IMR-90 (cell line): ENCODE data around the gene MECP2. TPM values are rescaled to one million over a fixed set of nuclear protein-coding genes. Genes with fewer than 3 reads are reported as not detected.

Experiments used
- ATAC-seq: fragments of 200-7000 bp; cut with Tn5 transposase; 2 replicates; pipeline ENCODE4 v1.9.1; 2020; ENCODE audit warnings: low read depth, mild to moderate bottlenecking, moderate library complexity
- BruUV-seq: library from RNA; stranded (reverse); fragments of 400-500 nt; replicated peaks from 2 replicates; lab custom pipeline; 2021; lab: Mats Ljungman, UMichigan
- CTCF ChIA-PET: fragments of 300-600 bp; formaldehyde crosslinking; extraction: SDS; loops from one replicate; lab custom pipeline; 2021; ENCODE audit warnings: antibody characterized with exemption; lab: Yijun Ruan, JAX
- POLR2A ChIA-PET: fragments of 300-600 bp; sonication (Branson Sonifier 250); formaldehyde crosslinking; loops from one replicate; lab custom pipeline; 2022; ENCODE audit warnings: antibody characterized with exemption; ENCODE audit not compliant: unreplicated experiment; lab: Charles Lee
- DNase-seq: peaks from one replicate; pipeline ENCODE4 v3.0.0; 2013
- H2AFZ ChIP-seq: replicated peaks from 2 replicates; pipeline ENCODE3; 2013; ENCODE audit warnings: low read length, mild to moderate bottlenecking; ENCODE audit not compliant: poor library complexity
- H2AK5ac ChIP-seq: 2 replicates; pipeline ENCODE4 v1.6.1; 2013; ENCODE audit warnings: low read depth, low read length, inconsistent platforms
- H2AK9ac ChIP-seq: replicated peaks from 2 replicates; pipeline ENCODE3; 2013; ENCODE audit warnings: mild to moderate bottlenecking, low read depth, low read length, moderate library complexity; ENCODE audit not compliant: poor library complexity
- H2BK120ac ChIP-seq: 2 replicates; pipeline ENCODE4 v1.6.1; 2013; ENCODE audit warnings: low read depth, low read length, inconsistent platforms
- H2BK15ac ChIP-seq: 3 replicates; pipeline ENCODE4 v1.6.1; 2013; ENCODE audit warnings: low read depth, low read length, inconsistent platforms
- H2BK20ac ChIP-seq: 2 replicates; pipeline ENCODE4 v1.6.1; 2013; ENCODE audit warnings: low read depth, mild to moderate bottlenecking, inconsistent platforms, low read length, moderate library complexity
- H2BK5ac ChIP-seq: 2 replicates; pipeline ENCODE4 v1.6.1; 2013; ENCODE audit warnings: mild to moderate bottlenecking, low read depth, low read length, inconsistent platforms; ENCODE audit not compliant: poor library complexity, severe bottlenecking
- H3K14ac ChIP-seq: replicated peaks from 2 replicates; pipeline ENCODE4 v1.6.1; 2013; ENCODE audit warnings: low read depth, low read length, inconsistent platforms
- H3K18ac ChIP-seq: 2 replicates; pipeline ENCODE4 v1.6.1; 2013; ENCODE audit warnings: low read depth, low read length, control low read depth
- H3K23ac ChIP-seq: 2 replicates; pipeline ENCODE4 v1.6.1; 2013; ENCODE audit warnings: low read depth, low read length, inconsistent platforms
- H3K27ac ChIP-seq: 2 replicates; pipeline ENCODE4 v1.5.1; 2013; ENCODE audit warnings: mild to moderate bottlenecking, control low read depth, low read length; ENCODE audit not compliant: insufficient read depth
- H3K27me3 ChIP-seq: 2 replicates; pipeline ENCODE4 v1.6.1; 2013; ENCODE audit warnings: low read length; ENCODE audit not compliant: control insufficient read depth, insufficient read depth
- H3K36me3 ChIP-seq: 2 replicates; pipeline ENCODE4 v1.6.1; 2013; ENCODE audit warnings: low read length, mixed read lengths; ENCODE audit not compliant: control insufficient read depth, insufficient read depth
- H3K4ac ChIP-seq: 2 replicates; pipeline ENCODE4 v1.6.1; 2013; ENCODE audit warnings: low read depth, low read length, inconsistent platforms
- H3K4me1 ChIP-seq: 2 replicates; pipeline ENCODE4 v1.6.1; 2013; ENCODE audit warnings: low read length, mixed read lengths; ENCODE audit not compliant: control insufficient read depth, insufficient read depth
- H3K4me2 ChIP-seq: 2 replicates; pipeline ENCODE4 v1.6.1; 2013; ENCODE audit warnings: low read depth, mild to moderate bottlenecking, control low read depth, low read length, moderate library complexity
- H3K4me3 ChIP-seq: 2 replicates; pipeline ENCODE4 v1.5.1; 2013; ENCODE audit warnings: low read depth, mild to moderate bottlenecking, control low read depth, low read length, moderate library complexity; ENCODE audit not compliant: insufficient read depth
- H3K56ac ChIP-seq: 2 replicates; pipeline ENCODE4 v1.6.1; 2013; ENCODE audit warnings: low read length, inconsistent platforms; ENCODE audit not compliant: insufficient read depth; ENCODE audit errors: extremely low read depth
- H3K79me1 ChIP-seq, 2 experiments: 2 replicates each; pipeline ENCODE4 v1.6.1; 2013; ENCODE audit warnings: low read length in 2 of 2, inconsistent platforms in 1 of 2, low read depth in 1 of 2
- H3K9ac ChIP-seq: 2 replicates; pipeline ENCODE4 v1.6.1; 2013; ENCODE audit warnings: low read depth, low read length, control low read depth
- H3K9me1 ChIP-seq: 2 replicates; pipeline ENCODE4 v1.6.1; 2013; ENCODE audit warnings: low read length, inconsistent platforms; ENCODE audit not compliant: insufficient read depth
- H3K9me3 ChIP-seq: 2 replicates; pipeline ENCODE4 v1.6.1; 2013; ENCODE audit warnings: low read length; ENCODE audit not compliant: control insufficient read depth, insufficient read depth
- H4K20me1 ChIP-seq: 2 replicates; pipeline ENCODE4 v1.6.1; 2013; ENCODE audit warnings: low read length, inconsistent platforms; ENCODE audit not compliant: insufficient read depth
- H4K5ac ChIP-seq: 2 replicates; pipeline ENCODE4 v1.6.1; 2013; ENCODE audit warnings: mild to moderate bottlenecking, low read depth, low read length, control low read depth
- H4K8ac ChIP-seq, 2 experiments: 2 replicates each; pipeline ENCODE4 v1.6.1; 2013; ENCODE audit warnings: low read depth in 2 of 2, low read length in 2 of 2, control low read depth in 1 of 2, inconsistent platforms in 1 of 2
- H4K91ac ChIP-seq: 2 replicates; pipeline ENCODE4 v1.6.1; 2013; ENCODE audit warnings: low read depth, low read length, inconsistent platforms; ENCODE audit not compliant: insufficient read depth
- BHLHE40 ChIP-seq: fragments of 150-350 bp; IDR thresholded peaks from 2 replicates; pipeline ENCODE4 v1.6.1; 2016; ENCODE audit warnings: mild to moderate bottlenecking, low read depth, low read length
- CEBPB ChIP-seq: IDR thresholded peaks from 2 replicates; pipeline ENCODE4 v1.6.1; 2012; ENCODE audit warnings: low read depth, low read length, improper control_type of control experiment
- CHD1 ChIP-seq: IDR thresholded peaks from 2 replicates; pipeline ENCODE4 v1.6.1; 2012; ENCODE audit warnings: low read depth, low read length, improper control_type of control experiment
- ELK1 ChIP-seq: fragments of 150-350 bp; IDR thresholded peaks from 2 replicates; pipeline ENCODE4 v1.6.1; 2016; ENCODE audit warnings: low read depth, mild to moderate bottlenecking, low read length, moderate library complexity, borderline replicate concordance
- MAFK ChIP-seq: IDR thresholded peaks from 2 replicates; pipeline ENCODE4 v1.6.1; 2012; ENCODE audit warnings: low read depth, low read length, improper control_type of control experiment
- NFE2L2 ChIP-seq: fragments of 150-350 bp; IDR thresholded peaks from 2 replicates; pipeline ENCODE4 v1.6.1; 2016; ENCODE audit warnings: low read depth, mild to moderate bottlenecking, low read length
- RAD21 ChIP-seq: IDR thresholded peaks from 2 replicates; pipeline ENCODE4 v1.6.1; 2012; ENCODE audit warnings: low read length, improper control_type of control experiment
- RCOR1 ChIP-seq: IDR thresholded peaks from 2 replicates; pipeline ENCODE4 v1.6.1; 2012; ENCODE audit warnings: mild to moderate bottlenecking, low read length, improper control_type of control experiment; ENCODE audit not compliant: insufficient replicate concordance
- RFX5 ChIP-seq: IDR thresholded peaks from 2 replicates; pipeline ENCODE4 v1.8.0; 2012; ENCODE audit warnings: low read depth, mild to moderate bottlenecking, low read length, moderate library complexity
- SMC3 ChIP-seq: fragments of 150-350 bp; IDR thresholded peaks from 2 replicates; pipeline ENCODE4 v1.6.1; 2016; ENCODE audit warnings: low read depth, mild to moderate bottlenecking, antibody characterized with exemption, low read length, moderate library complexity
- USF2 ChIP-seq: fragments of 150-350 bp; IDR thresholded peaks from 2 replicates; pipeline ENCODE4 v1.6.1; 2017; ENCODE audit warnings: mild to moderate bottlenecking, antibody characterized with exemption, low read length, low read depth
- WGBS, 2 experiments: methylation state at CpG; one replicate each; pipeline versions ENCODE4 v1.1.5 to v1.1.7; 2013; ENCODE audit warnings: missing lambda C conversion rate in 2 of 2; ENCODE audit not compliant: insufficient read length in 1 of 2; ENCODE audit errors: extremely low coverage in 2 of 2; 5-methylcytosine and 5-hydroxymethylcytosine counted together
- dilution Hi-C: fragments of 300-500 bp; cut with HindIII; formaldehyde crosslinking; loops from one replicate; pipeline ENCODE4 v1.14.3; 2018; ENCODE audit warnings: low sequenced_read_pairs; ENCODE audit not compliant: unreplicated experiment
- in situ Hi-C: fragments of 300-500 bp; cut with MboI; formaldehyde crosslinking; loops from 3 replicates; pipeline ENCODE4 v1.14.3; 2019; ENCODE audit warnings: low sequenced_read_pairs, inconsistent platforms, mixed read lengths
- intact Hi-C: fragments of 100-400 bp; cut with micrococcal nuclease; formaldehyde crosslinking; loops from 2 replicates; pipeline ENCODE4 v1.10.0; 2022
- polyA plus RNA-seq, 3 experiments: library from polyadenylated mRNA; depleted of rRNA; stranded (reverse); fragments of >200 nt; gene quantifications; 2 replicates each; pipeline ENCODE4 v1.2.3, GENCODE V29; 2012; ENCODE audit warnings: low replicate concordance in 1 of 3
- total RNA-seq: library from RNA; depleted of rRNA; stranded (reverse); fragments of >200 nt; gene quantifications from 2 replicates; pipeline ENCODE4 v1.2.3, GENCODE V29; 2012

Gene MECP2
- total and polyA plus RNA-seq, 2 of the 4 experiments (the other 2 are of a cell fraction): 8.4 to 10.1 TPM

GRCh38 chrX:154058214-154058997, 39.1 kb downstream of the MECP2 start:
- Histone ChIP-seq H3K4ac (no peak overlapping the region), H2BK5ac (no peak overlapping the region), H3K56ac (no peak overlapping the region), H3K4me2 (no peak overlapping the region), H3K14ac (no peak overlapping the region), H3K27ac (no peak overlapping the region), H2AFZ (no peak overlapping the region), H3K27me3 (no peaks in the 10 kb centered on the region), H3K9me1 (peaks cover 8% of the 10 kb centered on the region; the same call in 1 of the 2 replicates), H2BK20ac (no peak overlapping the region), H3K79me1 (peaks cover 9 to 52% of the 10 kb centered on the region in 2 experiments; a peak in 3 of 4 replicates), H2AK9ac (no peak overlapping the region), H3K23ac (no peak overlapping the region), H3K18ac (no peak overlapping the region), H3K36me3 (peaks cover 4% of the 10 kb centered on the region; the same call in 1 of the 2 replicates), H4K20me1 (peaks cover 52% of the 10 kb centered on the region), H4K91ac (no peak overlapping the region), H4K8ac (no peak overlapping the region), H3K4me3 (no peak overlapping the region), H3K4me1 (peaks cover 10% of the 10 kb centered on the region), H3K9me3 (no peaks in the 10 kb centered on the region), H2AK5ac (no peak overlapping the region), H2BK15ac (no peak overlapping the region), H4K5ac (no peak overlapping the region), H2BK120ac (no peak overlapping the region), H3K9ac (no peak overlapping the region)
- dilution Hi-C loops: no loop called here
- ATAC-seq: no peak
- CTCF ChIA-PET: no interaction called here
- no TSS peak for BruUV-seq
- DNase-seq: no peak
- POLR2A ChIA-PET: no interaction called here
- no peak for TF ChIP-seq MAFK
- no peak for TF ChIP-seq NFE2L2
- TF ChIP-seq SMC3: no peak
- TF ChIP-seq BHLHE40: no peak
- no peak for TF ChIP-seq CHD1
- no peak for TF ChIP-seq RFX5
- TF ChIP-seq USF2: no peak
- no peak for TF ChIP-seq RCOR1
- TF ChIP-seq ELK1: no peak
- no peak for TF ChIP-seq CEBPB
- TF ChIP-seq RAD21: no peak
- no CpG with 5 or more reads among the region's 11 CpGs for WGBS, 2 experiments
- intact Hi-C loops: no loop called here
- in situ Hi-C loops: no loop called here
